ENCODE measurements around the gene ZFYVE1. TPM values are rescaled to one million over a fixed set of nuclear protein-coding genes. Genes with fewer than 3 reads are reported as not detected.

The ZFYVE1 gene
- total RNA-seq, 1 donor from 2014 or later = 14.3 TPM

GRCh38 chr14:72924337-72924736, 102.6 kb downstream of the ZFYVE1 start:
- Mint-ChIP-seq H3K4me1 (peaks cover 15% of the 10 kb centered on the region), H3K27ac (ENCODE audit: unreplicated experiment) (no peak overlapping the region), H3K27me3 (ENCODE audit: low read depth) (peaks cover 27% of the 10 kb centered on the region), H3K36me3 (ENCODE audit: low read depth) (no peaks in the 10 kb centered on the region), H3K9me3 (no peaks in the 10 kb centered on the region), H3K4me3 (peak overlapping the region; percentile 38)
- DNase-seq (ENCODE audit: low read depth, low spot score) = no peak
- no peak for TF ChIP-seq CTCF (conservative IDR thresholded peaks at IDR 0.05)

- Mint-ChIP-seq H3K9me3 (no peaks in the 10 kb centered on the region), H3K27ac (ENCODE audit: unreplicated experiment) (no peak overlapping the region), H3K4me3 (no peak overlapping the region), H3K4me1 (peaks cover 14% of the 10 kb centered on the region), H3K36me3 (ENCODE audit: low read depth) (no peaks in the 10 kb centered on the region), H3K27me3 (ENCODE audit: low read depth) (peaks cover 35% of the 10 kb centered on the region)
- no peak for TF ChIP-seq CTCF (conservative IDR thresholded peaks at IDR 0.05)
- DNase-seq (ENCODE audit: low read depth, low spot score) = no peak
Observed at GRCh38 chr14:72921396-72921795, 105.5 kb downstream of the ZFYVE1 start.

GRCh38 chr14:72920008-72920407, 106.9 kb downstream of the ZFYVE1 start:
- TF ChIP-seq CTCF (conservative IDR thresholded peaks at IDR 0.05) = peak; percentile 31
- Mint-ChIP-seq H3K9me3 (no peaks in the 10 kb centered on the region), H3K27ac (ENCODE audit: unreplicated experiment) (no peak overlapping the region), H3K36me3 (ENCODE audit: low read depth) (no peaks in the 10 kb centered on the region), H3K4me3 (no peak overlapping the region), H3K4me1 (peaks cover 4% of the 10 kb centered on the region), H3K27me3 (ENCODE audit: low read depth) (peaks cover 33% of the 10 kb centered on the region)
- DNase-seq (ENCODE audit: low read depth, low spot score) = no peak

Other genes starting within 250 kb of the ZFYVE1 start
- 1.3 TPM in 2 replicates for gene DPF3, start 133.0 kb downstream of the ZFYVE1 start, total RNA-seq
- gene DCAF4, start 100.6 kb downstream of the ZFYVE1 start, total RNA-seq = 9.5 and 10.6 TPM in 2 replicates
- 117 and 119 TPM in 2 replicates for gene RBM25, start 31.4 kb upstream of the ZFYVE1 start, total RNA-seq
- 53.4 and 53.9 TPM in 2 replicates for gene PSEN1, start 109.4 kb upstream of the ZFYVE1 start, total RNA-seq
- 2.7 and 4.1 TPM in 2 replicates for gene PAPLN, start 210.4 kb upstream of the ZFYVE1 start, total RNA-seq